Natural killer cell (primary cell): ENCODE measurements around the gene POLR2A. TPM values are rescaled to one million over a fixed set of nuclear protein-coding genes. Genes with fewer than 3 reads are reported as not detected.
A peak's percentile ranks its signal among the peaks of the same experiment; 100 is the strongest.

Experiments used
- ATAC-seq, 3 donors: fragments of 150-1000 bp in 2 of 3; fragments of 200-7000 bp in 1 of 3; cut with Tn5 transposase; 1 replicate in 1 of 3; 2 replicates in 2 of 3; pipeline ENCODE4 v1.10.0; 2021; ENCODE audit warnings: mild to moderate bottlenecking in 2 of 3, moderate library complexity in 2 of 3
- DNase-seq, 2 donors: peaks; one replicate each; pipeline versions ENCODE4 v3.0.0 to v3.0.0-alpha.2; 2013 to 2021; ENCODE audit warnings: mixed read lengths in 1 of 2
- H3K27ac ChIP-seq: one replicate; pipeline ENCODE4 v1.5.1; 2013; ENCODE audit warnings: mild to moderate bottlenecking, low read length
- H3K27me3 ChIP-seq: one replicate; pipeline ENCODE4 v1.6.1; 2013; ENCODE audit warnings: low read length; ENCODE audit not compliant: control insufficient read depth, insufficient read depth
- H3K36me3 ChIP-seq: one replicate; pipeline ENCODE4 v1.6.1; 2013; ENCODE audit warnings: low read length; ENCODE audit not compliant: control insufficient read depth, insufficient read depth
- H3K4me1 ChIP-seq: one replicate; pipeline ENCODE4 v1.6.1; 2013; ENCODE audit warnings: low read length; ENCODE audit not compliant: control insufficient read depth, insufficient read depth
- H3K4me3 ChIP-seq: one replicate; pipeline ENCODE4 v1.5.1; 2013; ENCODE audit warnings: low read length
- H3K9me3 ChIP-seq: one replicate; pipeline ENCODE4 v1.6.1; 2013; ENCODE audit warnings: low read length; ENCODE audit not compliant: control insufficient read depth, insufficient read depth
- H3K27ac Mint-ChIP-seq, 2 donors: one replicate each; pipeline ENCODE4 v1.8.0; 2022; ENCODE audit warnings: mild to moderate bottlenecking in 2 of 2, mixed read lengths in 2 of 2, moderate library complexity in 1 of 2
- H3K27me3 Mint-ChIP-seq, 2 donors: one replicate each; pipeline ENCODE4 v1.8.0; 2022; ENCODE audit warnings: low read depth in 2 of 2, mixed read lengths in 2 of 2
- H3K36me3 Mint-ChIP-seq: one replicate; pipeline ENCODE4 v1.8.0; 2022; ENCODE audit warnings: mixed read lengths
- H3K4me1 Mint-ChIP-seq, 2 donors: one replicate each; pipeline ENCODE4 v1.8.0; 2022; ENCODE audit warnings: mixed read lengths in 2 of 2
- H3K4me3 Mint-ChIP-seq: one replicate; pipeline ENCODE4 v1.8.0; 2022; ENCODE audit warnings: mild to moderate bottlenecking, moderate library complexity, mixed read lengths
- H3K9me3 Mint-ChIP-seq, 2 donors: one replicate each; pipeline ENCODE4 v1.8.0; 2022; ENCODE audit warnings: mixed read lengths in 2 of 2
- CTCF ChIP-seq: fragments of 200-600 bp; IDR thresholded peaks from one replicate; pipeline ENCODE4 v1.8.0; 2022; ENCODE audit warnings: antibody characterized with exemption
- WGBS: methylation state at CpG from one replicate; pipeline ENCODE4 v1.1.7; 2013; ENCODE audit warnings: missing lambda C conversion rate; ENCODE audit not compliant: insufficient coverage; 5-methylcytosine and 5-hydroxymethylcytosine counted together
- intact Hi-C: fragments of 100-400 bp; cut with micrococcal nuclease; formaldehyde crosslinking; loops from one replicate; pipeline ENCODE4 v1.14.2; 2022
- total RNA-seq, 4 donors: library from RNA; stranded (reverse); fragments of 120-200 nt in 1 of 4; gene quantifications; one replicate each; pipeline versions ENCODE4 v1.2.3 to v1.2.4, GENCODE V29; 2013 to 2022

Gene POLR2A
- total RNA-seq, 3 donors from 2014 or later (not counting 1 experiment from before 2014, with no cell fraction given), result 515 to 879 (median 524) TPM

GRCh38 chr17:7496470-7497183, 12.5 kb downstream of the POLR2A start:
- Histone ChIP-seq H3K4me3 (no peak overlapping the region), H3K27me3 (no peaks in the 10 kb centered on the region), H3K9me3 (no peaks in the 10 kb centered on the region), H3K36me3 (peaks cover 55% of the 10 kb centered on the region), H3K27ac (no peak overlapping the region), H3K4me1 (no peaks in the 10 kb centered on the region)
- H3K9me3 Mint-ChIP-seq, result no peaks in the 10 kb centered on the region
- peak in 1 of 2 donors; percentile 5 for DNase-seq
- intact Hi-C loops, result no loop called here
- peaks cover 22 to 37% of the 10 kb centered on the region in 2 donors for H3K4me1 Mint-ChIP-seq
- peak overlapping the region; percentile 38 to 74 for H3K27ac Mint-ChIP-seq
- H3K4me3 Mint-ChIP-seq, result no peak overlapping the region
- no peak for ATAC-seq
- H3K27me3 Mint-ChIP-seq, result no peaks in the 10 kb centered on the region
- no peak for TF ChIP-seq CTCF
- H3K36me3 Mint-ChIP-seq, result peaks cover 10% of the 10 kb centered on the region
- 97% methylated on average over 20 of the region's 20 CpGs for whole genome bisulfite sequencing

GRCh38 chr17:7497228-7497627, 13.1 kb downstream of the POLR2A start:
- no peak overlapping the region for H3K4me3 Mint-ChIP-seq

GRCh38 chr17:7497636-7498035, 13.5 kb downstream of the POLR2A start:
- H3K9me3 ChIP-seq, result no peaks in the 10 kb centered on the region
- H3K36me3 ChIP-seq, result peaks cover 61% of the 10 kb centered on the region
- H3K27ac ChIP-seq, result no peak overlapping the region
- Mint-ChIP-seq H3K27ac (peak overlapping the region; percentile 38 to 74), H3K27me3 (no peaks in the 10 kb centered on the region), H3K4me3 (no peak overlapping the region), H3K4me1 (peaks cover 17 to 32% of the 10 kb centered on the region in 2 donors), H3K9me3 (no peaks in the 10 kb centered on the region), H3K36me3 (peaks cover 11% of the 10 kb centered on the region)
- ATAC-seq, result no peak
- WGBS, result 98% methylated on average over 13 of the region's 14 CpGs
- intact Hi-C loops, result no loop called here
- no peak overlapping the region for H3K4me3 ChIP-seq
- no peaks in the 10 kb centered on the region for H3K27me3 ChIP-seq
- no peaks in the 10 kb centered on the region for H3K4me1 ChIP-seq
- no peak for TF ChIP-seq CTCF
- DNase-seq, result no peak

More at GRCh38 chr17:7497228-7497627, 13.1 kb downstream of the POLR2A start:
- Histone ChIP-seq H3K36me3 (peaks cover 57% of the 10 kb centered on the region), H3K27me3 (no peaks in the 10 kb centered on the region), H3K9me3 (no peaks in the 10 kb centered on the region), H3K27ac (no peak overlapping the region), H3K4me3 (no peak overlapping the region), H3K4me1 (no peaks in the 10 kb centered on the region)
- peak in 1 of 2 donors; percentile 8 for DNase-seq
- peak in 1 of 3 donors; percentile 11 for ATAC-seq
- intact Hi-C loops, result no loop called here
- WGBS, result 97% methylated on average over 10 of the region's 10 CpGs
- TF ChIP-seq CTCF, result no peak
- Mint-ChIP-seq H3K27me3 (no peaks in the 10 kb centered on the region), H3K36me3 (peaks cover 11% of the 10 kb centered on the region), H3K4me1 (peaks cover 17 to 33% of the 10 kb centered on the region in 2 donors), H3K27ac (peak overlapping the region; percentile 38 to 74), H3K9me3 (no peaks in the 10 kb centered on the region)
